Mononuclear cell (primary cell): ENCODE results near the gene SDF2L1. TPM values are rescaled to one million over a fixed set of nuclear protein-coding genes. Genes with fewer than 3 reads are reported as not detected.
"Not testable (repeated sequence)": the region's sequence is repeated elsewhere in the genome, so short reads cannot be mapped to it uniquely, and the experiment has no call there.

Source experiments
- H3K27me3 ChIP-seq: 2 replicates; pipeline ENCODE4 v1.6.0; 2011; ENCODE audit warnings: low read length, control low read depth; ENCODE audit not compliant: insufficient read depth
- H3K4me1 ChIP-seq: 2 replicates; pipeline ENCODE4 v1.5.1; 2011; ENCODE audit warnings: mild to moderate bottlenecking, low read length, control low read depth; ENCODE audit not compliant: insufficient read depth
- H3K4me3 ChIP-seq: 2 replicates; pipeline ENCODE4 v1.5.1; 2011; ENCODE audit warnings: mild to moderate bottlenecking, low read length, moderate library complexity
- H3K9me3 ChIP-seq: 2 replicates; pipeline ENCODE4 v1.5.1; 2011; ENCODE audit warnings: low read depth, mild to moderate bottlenecking, control low read depth, low read length
- total RNA-seq: library from RNA; depleted of rRNA; stranded (reverse); fragments of >200 nt; gene quantifications from one replicate; pipeline ENCODE4 v1.2.3, GENCODE V29; 2012

SDF2L1 gene
- total RNA-seq, 1 donor: 10.0 TPM

- Histone ChIP-seq H3K4me1 (peaks cover 8% of the 10 kb centered on the region), H3K9me3 (no peaks in the 10 kb centered on the region), H3K27me3 (no peaks in the 10 kb centered on the region), H3K4me3 (no peak overlapping the region)
These were observed 30.7 kb upstream of the SDF2L1 start for GRCh38 chr22:21611210-21611977.

GRCh38 chr22:21612858-21613257 is 29.2 kb upstream of the SDF2L1 start:
- no peak overlapping the region for H3K4me3 ChIP-seq
- H3K27me3 ChIP-seq: no peaks in the 10 kb centered on the region
- no peaks in the 10 kb centered on the region for H3K9me3 ChIP-seq
- peaks cover 8% of the 10 kb centered on the region for H3K4me1 ChIP-seq

- Histone ChIP-seq H3K4me3 (no peak overlapping the region), H3K27me3 (no peaks in the 10 kb centered on the region), H3K4me1 (peaks cover 4% of the 10 kb centered on the region), H3K9me3 (no peaks in the 10 kb centered on the region)
These were observed 28.4 kb upstream of the SDF2L1 start for GRCh38 chr22:21613553-21614233.

GRCh38 chr22:21615731-21616130 is 26.4 kb upstream of the SDF2L1 start:
- H3K9me3 ChIP-seq: no peaks in the 10 kb centered on the region
- no peak overlapping the region for H3K4me3 ChIP-seq
- no peaks in the 10 kb centered on the region for H3K27me3 ChIP-seq
- peaks cover 10% of the 10 kb centered on the region for H3K4me1 ChIP-seq

- H3K4me3 ChIP-seq, H3K9me3 ChIP-seq, H3K27me3 ChIP-seq: not testable (repeated sequence)
- peaks cover 24% of the 10 kb centered on the region for H3K4me1 ChIP-seq
These were observed 24.8 kb upstream of the SDF2L1 start for GRCh38 chr22:21617337-21617736.

GRCh38 chr22:21621025-21621424 is 21.1 kb upstream of the SDF2L1 start:
- Histone ChIP-seq H3K4me1 (peaks cover 42% of the 10 kb centered on the region), H3K9me3 (no peaks in the 10 kb centered on the region), H3K4me3 (no peak overlapping the region), H3K27me3 (no peaks in the 10 kb centered on the region)

GRCh38 chr22:21622011-21622918 is 19.8 kb upstream of the SDF2L1 start:
- H3K27me3 ChIP-seq: no peaks in the 10 kb centered on the region
- H3K4me1 ChIP-seq: peaks cover 54% of the 10 kb centered on the region
- H3K4me3 ChIP-seq: no peak overlapping the region
- no peaks in the 10 kb centered on the region for H3K9me3 ChIP-seq

GRCh38 chr22:21622919-21623647 is 19.0 kb upstream of the SDF2L1 start:
- Histone ChIP-seq H3K27me3 (no peaks in the 10 kb centered on the region), H3K4me3 (no peak overlapping the region), H3K4me1 (peaks cover 61% of the 10 kb centered on the region), H3K9me3 (no peaks in the 10 kb centered on the region)

GRCh38 chr22:21623648-21623970 is 18.5 kb upstream of the SDF2L1 start:
- Histone ChIP-seq H3K4me1 (peaks cover 66% of the 10 kb centered on the region), H3K4me3 (no peak overlapping the region), H3K9me3 (no peaks in the 10 kb centered on the region), H3K27me3 (no peaks in the 10 kb centered on the region)

- Histone ChIP-seq H3K4me3 (no peak overlapping the region), H3K4me1 (peaks cover 73% of the 10 kb centered on the region), H3K9me3 (no peaks in the 10 kb centered on the region), H3K27me3 (no peaks in the 10 kb centered on the region)
These were observed 17.8 kb upstream of the SDF2L1 start for GRCh38 chr22:21624120-21624879.

- Histone ChIP-seq H3K4me3 (no peak overlapping the region), H3K4me1 (peaks cover 74% of the 10 kb centered on the region)
These were observed 17.0 kb upstream of the SDF2L1 start for GRCh38 chr22:21624880-21625791.

GRCh38 chr22:21626073-21626734 is 15.9 kb upstream of the SDF2L1 start:
- no peaks in the 10 kb centered on the region for H3K27me3 ChIP-seq
- peaks cover 66% of the 10 kb centered on the region for H3K4me1 ChIP-seq
- H3K9me3 ChIP-seq: no peaks in the 10 kb centered on the region
- H3K4me3 ChIP-seq: no peak overlapping the region

More at GRCh38 chr22:21624880-21625791, 17.0 kb upstream of the SDF2L1 start:
- no peaks in the 10 kb centered on the region for H3K9me3 ChIP-seq
- no peaks in the 10 kb centered on the region for H3K27me3 ChIP-seq
